ENCODE results near the gene IER2.
"Not testable (repeated sequence)": the region's sequence is repeated elsewhere in the genome, so short reads cannot be mapped to it uniquely, and the experiment has no call there.

- TF ChIP-seq CTCF (IDR thresholded peaks at IDR 0.05); POLR2AphosphoS5 (IDR thresholded peaks at IDR 0.05; ENCODE audit: low read depth, low read length); REST (IDR thresholded peaks at IDR 0.05; ENCODE audit: insufficient read depth in 1 of 2, low read depth in 2 of 2, low read length in 1 of 2): not testable (repeated sequence)
Observed at GRCh38 chr19:13186688-13187087, 36.5 kb downstream of the IER2 start.
